ENCODE data around the gene TRDN.
"Not testable (repeated sequence)": the region's sequence is repeated elsewhere in the genome, so short reads cannot be mapped to it uniquely, and the experiment has no call there.

Gene TRDN

DNA sequence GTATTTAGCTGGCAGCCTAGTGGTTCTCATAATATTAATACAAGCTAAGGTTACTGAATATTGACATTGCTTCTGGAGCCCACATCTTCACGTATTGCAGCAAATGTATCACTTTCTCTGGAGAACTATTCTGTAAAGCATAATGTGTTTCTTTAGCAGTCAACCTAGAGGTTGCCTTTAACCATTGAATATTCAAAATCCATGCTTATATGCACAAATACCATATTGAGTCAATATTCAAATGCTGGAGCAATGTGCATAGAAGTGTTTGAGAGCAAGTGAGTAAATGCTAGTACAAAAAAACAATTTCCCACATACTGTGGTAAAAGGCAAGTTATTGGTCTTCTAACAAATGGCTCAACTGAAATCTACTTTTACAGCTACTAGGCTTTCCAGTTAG is 231.8 kb downstream of the TRDN start:
- no peak for DNase-seq (ENCODE audit: low read depth)

DNA sequence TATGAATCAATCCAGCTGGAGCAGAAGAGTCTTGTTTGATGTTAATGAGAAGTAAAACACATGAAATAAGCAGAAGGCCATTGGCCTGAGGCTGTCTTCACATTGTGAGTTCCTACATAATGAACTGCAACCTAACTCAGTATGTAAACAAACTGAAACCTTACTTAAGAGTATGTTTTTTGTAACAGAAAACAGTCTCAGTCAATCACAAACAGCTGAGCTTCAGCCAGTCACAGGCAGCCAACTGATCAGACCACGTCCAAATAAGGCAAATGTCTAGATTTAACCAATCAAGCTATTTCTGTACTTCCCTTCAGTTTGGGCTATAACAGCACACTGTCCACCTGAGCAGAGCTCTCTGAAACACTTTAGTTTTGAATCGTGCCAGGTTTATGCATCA is 234.7 kb downstream of the TRDN start:
- DNase-seq (ENCODE audit: low read depth): no peak

DNA sequence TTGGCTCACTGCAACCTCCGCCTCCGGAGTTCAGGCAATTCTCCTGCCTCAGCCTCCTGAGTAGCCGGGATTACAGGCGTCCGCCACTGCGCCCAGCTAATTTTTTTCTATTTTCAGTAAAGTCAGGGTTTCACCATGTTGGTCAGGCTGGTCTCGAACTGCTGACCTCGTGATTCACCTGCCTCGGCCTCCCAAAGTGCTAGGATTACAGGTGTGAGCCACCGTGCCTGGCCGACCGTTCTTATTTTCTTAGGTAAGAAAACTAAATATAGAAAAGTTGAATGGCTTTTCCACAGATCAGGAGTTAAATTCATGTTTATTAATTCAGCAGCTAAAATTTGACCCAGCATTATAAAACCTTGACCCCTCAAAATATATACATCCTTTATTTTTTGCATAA is 238.7 kb downstream of the TRDN start:
- no peak for DNase-seq (ENCODE audit: low read depth)

DNA sequence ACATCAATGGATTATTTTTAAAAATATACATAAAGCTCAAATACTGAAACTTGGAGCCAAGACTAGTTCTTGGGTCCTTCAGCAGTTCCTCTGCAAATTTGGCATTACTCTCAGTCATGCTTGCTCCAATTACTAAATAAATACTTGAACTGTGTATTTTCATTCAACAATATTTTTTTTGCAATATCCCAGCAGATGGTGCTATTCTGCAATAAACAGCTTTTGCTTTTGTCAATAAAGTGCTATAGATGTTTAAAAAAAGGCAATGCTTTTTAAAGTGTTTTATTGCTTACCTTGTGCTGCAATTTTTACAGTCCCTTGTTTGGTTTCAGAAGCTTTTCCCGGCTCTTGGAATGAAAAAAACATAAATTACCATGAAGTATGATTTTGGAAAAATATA is 243.4 kb downstream of the TRDN start:
- DNase-seq (ENCODE audit: low read depth): no peak

DNA sequence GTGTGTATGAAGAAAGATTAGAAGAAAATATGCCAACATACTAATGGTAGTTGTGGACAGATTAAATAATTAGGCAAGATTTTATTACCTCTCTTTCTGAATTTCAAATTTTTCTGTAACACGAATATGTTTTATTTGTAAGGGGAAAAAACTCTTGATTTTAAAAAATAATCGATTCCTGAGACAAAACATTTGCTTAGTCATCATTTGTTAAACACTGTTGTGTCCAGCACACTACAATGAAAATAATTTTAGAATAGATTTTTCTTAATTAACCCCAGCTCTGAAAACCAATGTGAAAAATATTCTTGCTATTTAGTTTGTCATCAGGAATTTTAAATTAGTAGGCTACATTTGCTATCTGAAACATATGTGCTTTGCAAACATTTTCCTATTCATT is 253.0 kb downstream of the TRDN start:
- no peak for DNase-seq (ENCODE audit: low read depth)

DNA sequence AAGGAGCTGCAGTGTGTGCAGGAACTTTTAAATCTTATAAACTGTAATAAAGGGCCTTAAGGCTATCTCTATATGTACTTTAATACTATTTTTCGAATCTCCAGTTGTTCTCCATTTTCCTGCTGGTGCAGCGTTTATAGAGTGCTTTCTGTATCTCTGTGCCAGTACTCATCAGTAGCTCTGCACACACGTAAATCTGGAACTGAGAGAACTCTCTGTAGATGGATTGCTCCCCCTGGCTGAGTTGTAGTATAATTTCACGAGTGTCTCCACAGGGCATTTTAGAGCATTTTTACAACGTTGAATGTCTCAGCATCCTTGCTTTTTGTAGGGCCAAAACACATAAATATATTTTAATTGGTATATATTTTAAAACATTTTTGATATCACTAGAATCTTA is 256.5 kb downstream of the TRDN start:
- DNase-seq (ENCODE audit: low read depth): no peak

DNA sequence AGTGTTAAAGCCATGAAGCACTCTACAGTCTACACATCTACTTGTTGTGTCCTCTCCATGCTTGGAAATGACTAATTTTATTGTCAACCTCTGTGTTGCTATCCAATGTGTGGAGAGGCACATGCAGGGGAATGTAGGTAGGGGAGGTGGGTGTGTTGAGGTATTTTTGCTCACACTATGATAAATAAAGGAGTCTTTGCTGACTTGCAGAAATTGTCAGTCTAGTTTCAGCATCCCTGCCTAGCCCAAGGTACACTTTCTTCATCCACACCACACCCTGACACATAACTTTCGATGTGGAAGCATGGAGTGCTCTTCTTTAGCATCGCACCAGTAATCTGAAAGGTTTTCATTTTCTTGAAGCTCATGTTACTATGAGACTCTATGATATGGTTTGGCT is 264.0 kb downstream of the TRDN start:
- no peak for DNase-seq (ENCODE audit: low read depth)

DNA sequence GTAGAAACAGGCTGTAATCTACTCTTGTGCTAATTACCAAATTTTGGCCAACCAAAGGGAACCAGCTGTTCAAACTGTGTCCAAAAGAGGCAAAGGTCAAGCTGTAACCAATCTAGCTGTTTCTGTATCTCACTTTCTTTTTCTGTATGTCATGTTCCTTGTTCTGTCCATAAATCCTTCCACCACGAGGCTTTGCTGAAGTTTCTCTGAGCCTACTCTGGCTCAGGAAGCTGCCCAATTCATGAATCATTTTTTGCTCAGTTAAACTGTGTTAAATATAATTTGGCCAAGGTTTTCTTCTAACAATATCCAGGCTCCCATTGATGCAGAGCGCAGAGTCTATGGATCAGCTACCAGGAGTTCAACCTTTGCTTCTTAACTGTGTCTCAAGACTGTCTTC is 272.8 kb downstream of the TRDN start:
- no peak for DNase-seq (ENCODE audit: low read depth)

DNA sequence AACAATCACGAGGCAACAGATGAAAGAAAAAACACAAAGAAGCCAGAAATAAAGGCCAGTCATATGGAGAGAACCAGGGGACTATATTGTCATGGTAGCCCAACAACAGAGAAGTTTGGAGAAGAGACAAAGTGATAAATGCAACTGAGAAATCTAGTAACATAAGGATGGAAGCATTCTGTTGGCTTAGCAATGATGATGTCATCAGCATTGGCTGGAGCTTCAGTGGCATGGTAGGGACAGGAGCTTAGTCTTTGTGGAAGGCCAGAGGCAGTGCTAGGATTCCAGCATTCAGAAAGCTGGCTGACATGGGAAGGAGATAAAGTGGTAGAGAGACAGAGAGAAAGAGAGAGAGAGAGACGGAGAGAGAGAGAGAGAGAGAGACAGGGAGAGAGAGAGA is 276.4 kb downstream of the TRDN start:
- DNase-seq (ENCODE audit: low read depth): no peak

DNA sequence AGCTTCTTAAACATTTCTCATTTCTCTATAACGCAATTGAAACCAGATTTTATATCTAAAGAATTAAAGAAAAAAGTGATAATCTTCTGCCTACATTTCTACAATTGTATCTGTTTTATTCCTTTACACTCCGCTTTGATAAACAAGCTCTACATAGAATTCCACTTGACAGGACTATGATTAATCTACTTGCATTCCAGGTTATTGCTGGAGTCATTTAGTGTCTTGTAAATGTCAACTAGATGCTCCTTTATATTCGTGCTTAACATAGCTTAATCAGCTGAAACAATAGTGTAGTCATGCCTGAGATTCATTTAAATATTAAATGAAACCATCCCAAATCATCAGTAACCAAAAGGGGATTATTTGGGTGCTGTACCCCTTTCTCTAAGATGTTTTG is 284.0 kb downstream of the TRDN start:
- no peak for DNase-seq (ENCODE audit: low read depth)

DNA sequence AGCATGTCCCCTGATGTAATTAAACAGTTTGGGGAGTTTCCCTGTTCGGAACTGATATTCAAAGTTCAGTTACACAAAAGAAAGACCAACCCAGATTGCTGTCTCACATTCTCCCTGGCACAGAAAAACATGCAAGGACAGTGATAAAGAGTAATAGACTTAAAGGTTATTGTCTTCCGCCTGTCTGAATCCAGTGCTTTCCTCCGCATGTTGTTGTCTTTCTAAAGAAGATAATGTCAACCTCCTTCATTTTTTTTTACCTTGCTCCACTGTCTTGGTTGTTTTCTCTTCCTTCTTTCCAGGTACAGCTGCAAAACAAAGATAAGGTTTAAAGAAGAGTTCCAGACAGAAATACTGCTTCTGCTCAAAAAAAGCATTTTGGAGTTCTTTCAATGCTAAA is 284.5 kb downstream of the TRDN start:
- DNase-seq (ENCODE audit: low read depth): no peak

DNA sequence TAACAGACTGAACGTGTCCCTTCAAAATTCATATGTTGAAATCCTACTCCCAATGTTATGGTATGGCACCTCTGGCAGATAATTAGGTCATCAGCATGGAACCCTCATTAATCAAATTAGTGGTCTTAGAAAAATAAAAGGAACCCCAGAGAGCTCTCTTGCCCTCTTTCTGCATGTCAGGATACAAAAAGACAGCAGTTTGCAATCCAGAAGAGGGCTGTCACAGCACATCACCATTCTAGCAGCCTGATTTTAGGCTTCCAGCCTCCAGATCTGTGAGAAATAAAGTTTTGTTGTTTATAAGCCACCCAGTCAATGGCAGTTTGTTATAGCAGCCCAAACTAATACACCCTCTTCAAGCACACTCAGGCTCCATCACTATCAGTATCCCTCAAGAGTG is 292.9 kb downstream of the TRDN start:
- DNase-seq (ENCODE audit: low read depth): no peak

DNA sequence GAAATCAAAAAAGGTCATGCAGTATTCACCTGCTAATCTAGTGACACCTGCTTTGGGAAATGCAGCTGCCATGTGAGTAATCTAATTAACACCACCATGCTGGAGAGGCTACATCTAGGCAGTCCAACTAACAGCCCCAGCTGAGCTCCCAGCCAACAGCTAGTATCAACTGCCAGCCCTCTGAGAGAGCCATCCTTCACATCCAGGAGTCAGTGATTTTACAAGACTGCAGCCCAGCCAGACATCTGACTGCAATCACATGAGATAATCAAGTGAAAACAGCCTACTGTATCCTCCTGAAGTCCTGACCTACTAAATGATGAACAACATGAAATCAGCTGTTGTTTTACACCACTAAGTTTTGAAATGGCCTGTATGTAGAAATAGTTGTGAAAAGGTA is 298.4 kb downstream of the TRDN start:
- no peak for DNase-seq (ENCODE audit: low read depth)

DNA sequence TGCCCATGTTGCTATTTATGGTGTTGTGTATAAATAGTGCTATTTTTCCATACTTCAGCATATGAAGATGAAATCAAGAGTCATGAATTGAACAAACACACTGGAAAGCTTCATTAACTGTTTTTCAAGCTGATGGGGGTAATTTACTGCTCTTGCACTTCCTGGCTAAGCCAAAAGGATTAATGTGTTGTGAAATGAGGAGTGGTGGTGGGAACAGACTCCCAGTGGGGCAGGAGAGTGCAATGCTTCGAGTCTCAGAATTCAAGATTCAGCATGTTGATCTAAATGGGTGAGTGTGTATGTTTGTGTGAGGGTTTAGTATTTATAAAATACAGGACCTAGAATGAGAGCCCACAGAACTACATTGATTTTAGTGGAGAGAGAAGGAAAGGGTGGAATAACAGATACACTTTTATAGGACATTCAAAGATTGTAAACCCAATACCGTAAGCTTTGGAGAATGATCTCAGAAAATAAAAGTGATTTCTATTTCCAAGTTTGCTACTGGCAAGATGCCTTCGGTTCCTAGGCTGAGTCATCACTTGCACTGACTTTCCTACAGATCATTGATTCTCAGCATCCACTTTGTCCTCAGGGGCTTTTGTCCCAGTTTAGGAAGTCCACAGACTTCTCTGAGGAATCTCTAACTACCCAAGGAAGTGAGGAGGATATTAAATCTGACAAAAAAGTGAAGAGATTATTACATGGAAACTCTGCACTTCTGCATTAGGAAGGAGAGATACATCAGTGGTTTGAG is 303.6 kb downstream of the TRDN start:
- no peak for DNase-seq (ENCODE audit: low read depth)

DNA sequence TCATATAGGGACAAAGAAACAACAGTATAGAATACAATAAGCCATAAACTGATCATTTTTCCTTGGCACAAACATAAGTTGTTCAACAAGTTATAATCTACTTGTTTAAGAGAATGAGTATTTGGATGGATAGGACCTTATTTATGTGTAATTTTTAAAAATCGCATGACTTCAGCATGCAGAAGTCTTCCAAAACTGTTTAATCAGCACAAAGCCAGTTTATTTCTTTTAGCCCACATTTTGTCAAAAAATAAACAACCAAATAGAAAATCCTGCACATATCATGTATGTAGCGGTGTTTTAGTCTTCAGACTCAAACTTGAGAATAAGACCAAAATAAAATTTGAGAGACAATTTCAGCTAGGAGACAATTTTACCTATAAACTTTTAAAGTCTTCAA is 304.7 kb downstream of the TRDN start:
- DNase-seq (ENCODE audit: low read depth): no peak

DNA sequence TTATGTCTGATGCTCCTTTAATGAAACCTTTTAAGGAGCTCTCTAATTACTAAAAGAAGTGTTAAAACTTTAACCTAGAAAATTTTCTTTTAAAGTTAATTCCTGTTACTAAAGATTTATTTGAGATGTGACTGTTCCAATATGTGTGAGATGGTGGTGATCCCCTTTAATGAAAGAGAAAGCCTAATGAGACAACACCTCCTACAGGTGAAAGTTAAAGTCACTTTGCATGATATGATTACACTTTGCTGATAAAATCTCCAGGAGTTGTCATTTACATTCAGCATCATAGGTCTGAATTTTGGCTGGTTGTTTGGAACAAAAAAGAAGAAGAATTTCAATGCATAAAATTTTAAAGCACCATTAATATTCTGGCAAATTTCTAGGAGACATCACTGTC is 307.4 kb downstream of the TRDN start:
- DNase-seq (ENCODE audit: low read depth): no peak

DNA sequence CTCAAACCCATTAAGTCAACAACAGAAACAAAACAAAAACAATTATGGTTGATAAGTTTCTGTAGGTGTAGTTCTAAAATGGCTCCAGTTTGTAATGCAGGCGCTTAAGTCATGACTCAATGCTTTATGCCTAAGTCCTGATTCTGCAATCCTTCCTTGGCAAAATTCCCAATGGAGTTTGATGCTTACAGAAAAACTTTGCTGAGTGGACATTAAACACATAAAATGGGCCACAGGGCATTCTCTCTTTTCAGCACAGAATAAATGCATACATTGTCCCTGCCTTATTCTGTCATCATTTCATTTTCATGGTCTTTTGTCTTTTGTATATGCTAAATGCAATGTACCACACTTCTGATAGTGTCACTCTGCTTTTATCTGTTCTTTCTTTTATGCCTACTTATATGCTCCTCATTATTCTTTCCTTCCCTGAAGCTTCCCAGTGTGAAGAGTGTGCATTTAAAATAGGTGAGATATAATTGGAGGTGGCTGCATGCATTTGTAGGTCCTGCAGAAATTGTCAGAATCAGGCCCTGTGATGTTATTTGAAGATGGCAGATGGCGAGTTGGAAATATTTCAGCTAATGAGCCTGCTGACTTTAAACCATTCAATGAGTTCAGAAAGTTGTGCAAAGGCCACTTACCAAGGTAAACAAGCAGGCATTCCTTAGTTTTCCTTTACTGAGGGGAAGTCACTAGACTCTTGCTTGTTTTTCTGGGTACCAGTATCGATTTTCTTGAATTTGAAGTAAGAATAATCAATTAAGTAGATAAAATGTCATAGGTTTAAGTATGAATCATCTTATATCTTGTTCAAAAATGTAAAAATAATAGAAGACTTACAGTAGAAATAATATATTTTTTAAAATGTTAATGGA is 313.1 kb downstream of the TRDN start:
- no peak for DNase-seq (ENCODE audit: low read depth)

DNA sequence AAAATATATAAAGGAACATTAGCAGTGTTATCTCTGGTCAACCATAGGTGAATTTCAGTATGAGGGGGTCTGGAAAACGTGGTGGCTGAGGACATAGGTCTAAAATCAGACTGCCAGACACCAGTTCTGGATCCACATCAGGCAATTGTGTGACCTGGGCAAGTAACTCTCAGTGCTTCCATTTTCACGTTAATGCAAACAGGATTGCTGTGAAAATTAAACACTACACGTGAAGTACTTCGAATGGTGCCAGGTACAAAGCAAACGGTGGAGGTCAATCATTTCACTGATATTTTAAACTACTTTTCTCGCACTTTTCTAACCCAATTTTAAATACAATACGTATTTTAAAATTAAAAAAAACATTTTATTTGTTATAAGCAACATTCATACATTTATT is 315.7 kb downstream of the TRDN start:
- no peak for DNase-seq (ENCODE audit: low read depth)

DNA sequence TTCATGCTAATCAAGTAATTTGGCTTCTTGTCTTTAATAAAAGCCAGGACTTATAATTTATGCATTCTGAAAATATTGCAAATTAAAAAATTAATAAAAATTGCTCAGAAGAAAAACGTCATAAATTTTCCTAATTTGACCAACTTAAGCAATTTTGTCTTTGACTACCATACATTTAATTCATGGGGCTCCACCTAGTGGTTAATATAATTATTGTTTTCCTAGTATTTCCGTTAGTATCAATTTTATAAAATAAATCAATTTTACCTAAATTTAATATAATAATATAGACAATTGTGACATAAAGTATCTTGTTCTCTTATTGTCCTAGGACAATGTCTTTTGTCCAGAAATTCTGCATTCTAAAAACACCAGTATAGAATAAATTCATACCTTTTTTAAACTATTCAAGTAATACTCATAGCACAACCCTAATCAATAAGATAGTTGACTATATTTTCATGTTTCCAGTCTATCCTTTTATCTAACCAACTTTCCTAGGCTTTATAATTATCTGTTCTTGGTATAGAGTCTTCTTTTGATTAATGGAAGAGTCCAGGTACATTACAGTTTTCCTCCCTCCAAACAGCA is 319.9 kb downstream of the TRDN start:
- no peak for DNase-seq (ENCODE audit: low read depth)

DNA sequence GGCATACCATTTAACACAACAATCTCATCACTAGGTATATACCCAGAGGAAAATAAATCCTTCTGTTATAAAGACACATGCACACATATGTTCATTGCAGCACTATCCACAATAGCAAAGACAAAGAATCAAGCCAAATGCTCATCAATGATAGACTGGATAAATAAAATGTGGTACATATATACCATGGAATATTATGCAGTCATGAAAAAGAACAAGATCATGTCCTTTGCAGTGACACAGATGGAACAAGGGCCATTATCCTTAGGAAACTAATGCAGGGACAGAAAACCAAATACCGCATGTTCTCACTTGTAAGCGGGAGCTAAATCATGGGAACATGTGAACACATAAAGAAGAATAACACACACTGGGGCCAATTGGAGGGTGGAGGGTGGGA is 322.3 kb downstream of the TRDN start:
- DNase-seq (ENCODE audit: low read depth): not testable (repeated sequence)

DNA sequence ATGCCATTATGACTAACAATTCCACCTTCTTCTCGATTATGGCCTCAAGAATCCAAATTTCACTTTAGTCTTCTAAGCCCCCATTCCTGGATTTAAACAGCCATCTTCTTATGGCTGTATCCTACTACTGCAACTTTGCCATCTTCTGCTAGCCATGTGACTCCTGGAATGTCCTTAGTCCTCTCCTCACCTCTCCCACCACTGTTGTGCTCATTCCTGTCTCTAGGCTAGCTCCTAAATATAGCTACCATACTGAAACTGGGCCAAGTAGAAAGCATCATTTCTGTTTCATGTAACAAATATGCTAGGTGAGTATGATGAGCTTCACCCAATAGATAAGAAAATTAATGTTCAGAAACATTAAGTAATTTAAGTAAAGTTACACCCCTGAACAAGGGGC is 327.6 kb downstream of the TRDN start:
- DNase-seq (ENCODE audit: low read depth): no peak

DNA sequence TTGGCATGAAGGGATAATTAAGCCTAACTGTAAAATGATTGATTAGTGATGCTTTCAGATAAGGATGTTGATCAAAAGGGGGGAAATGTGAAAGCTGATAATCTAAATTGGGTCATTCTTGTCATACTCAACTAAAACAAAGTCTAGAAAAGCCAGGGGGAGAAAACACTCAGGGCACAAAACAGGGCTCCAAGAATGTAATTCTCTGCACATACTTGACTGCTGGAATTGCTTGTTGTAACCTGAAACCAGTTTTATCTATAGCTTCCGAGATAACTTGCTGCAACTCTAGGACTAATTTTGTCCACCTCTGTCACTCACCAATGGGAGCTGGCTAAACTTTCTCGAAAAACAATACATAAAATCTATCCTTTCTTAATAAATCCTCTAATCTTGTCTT is 330.4 kb downstream of the TRDN start:
- DNase-seq (ENCODE audit: low read depth): no peak

DNA sequence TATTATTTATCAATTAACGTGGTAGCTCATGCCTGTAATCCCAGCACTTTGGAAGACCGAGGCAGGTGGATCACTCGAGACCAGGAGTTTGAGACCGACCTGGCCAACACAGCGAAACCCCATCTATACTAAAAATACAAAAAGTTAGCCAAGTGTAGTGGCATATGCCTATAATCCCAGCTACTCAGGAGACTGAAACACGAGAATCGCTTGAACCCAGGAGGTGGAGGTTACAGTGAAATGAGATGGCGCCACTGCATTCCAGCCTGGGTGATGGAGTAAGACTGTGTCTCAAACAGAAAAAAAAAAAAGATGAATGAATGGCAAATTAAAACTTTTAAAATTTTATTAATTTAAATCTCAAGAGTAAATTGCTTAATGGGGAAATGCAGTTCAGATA is 341.1 kb downstream of the TRDN start:
- DNase-seq (ENCODE audit: low read depth): no peak

Measured in stimulated activated CD8-positive, alpha-beta memory T cell treated with anti-CD3 and anti-CD28 coated beads, Interleukin-15, amount 100 ng/mL, for 24 hours (primary cell).